ENCODE results near the gene ZNF154.

The ZNF154 gene

DNA sequence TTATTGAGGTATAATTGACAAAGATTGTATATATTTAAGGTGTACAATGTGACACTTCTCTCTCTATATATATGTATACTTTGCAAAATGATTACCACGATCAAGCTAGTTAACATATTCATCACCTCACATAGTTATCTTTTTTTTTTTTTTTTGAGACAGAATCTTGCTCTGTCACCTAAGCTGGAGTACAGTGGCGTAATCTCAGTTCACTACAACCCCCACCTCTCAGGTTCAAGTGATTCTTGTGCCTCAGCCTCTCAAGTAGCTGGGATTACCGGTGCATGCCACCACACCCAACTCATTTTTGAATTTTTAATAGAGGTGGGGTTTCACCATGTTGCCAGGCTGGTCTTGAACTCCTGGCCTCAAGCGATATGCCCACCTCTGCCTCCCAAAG is 36.5 kb downstream of the ZNF154 start:
- DNase-seq: no peak

DNA sequence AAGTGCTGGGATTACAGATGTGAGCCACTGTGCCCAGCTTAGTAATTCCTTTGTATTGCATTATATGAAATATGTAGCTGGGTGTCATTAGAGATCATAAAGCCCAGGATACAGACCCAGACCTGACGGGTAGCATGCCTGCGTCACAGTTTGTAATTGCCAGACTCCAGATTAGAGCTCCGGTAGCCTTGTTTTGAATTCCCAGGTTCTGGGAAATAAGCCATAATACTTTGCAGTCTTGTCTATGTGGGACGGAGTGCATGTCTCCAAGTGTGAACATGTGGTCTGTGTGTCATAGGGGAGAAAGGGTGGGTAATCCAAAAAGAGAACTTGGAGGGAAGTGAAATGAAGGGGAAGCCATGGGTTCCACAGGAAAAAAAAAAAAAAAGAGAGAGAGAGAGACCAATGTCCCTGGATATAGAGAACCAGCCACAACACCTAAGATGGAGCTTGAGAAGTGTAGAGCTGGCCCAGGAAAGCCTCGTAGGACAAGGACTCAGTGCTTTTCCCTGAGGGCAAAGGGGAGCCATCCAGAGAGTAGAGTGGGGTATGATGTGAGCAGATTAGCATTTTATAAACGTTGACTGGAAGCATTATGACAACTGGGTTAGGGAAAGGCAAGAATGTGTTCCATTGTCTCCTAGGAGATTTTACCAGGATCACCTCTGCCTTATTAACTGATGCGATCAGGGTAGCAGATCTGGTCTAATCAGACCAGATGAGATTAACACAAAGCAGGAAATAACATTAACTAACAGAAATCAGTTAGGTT is 37.7 kb downstream of the ZNF154 start:
- DNase-seq: no peak

DNA sequence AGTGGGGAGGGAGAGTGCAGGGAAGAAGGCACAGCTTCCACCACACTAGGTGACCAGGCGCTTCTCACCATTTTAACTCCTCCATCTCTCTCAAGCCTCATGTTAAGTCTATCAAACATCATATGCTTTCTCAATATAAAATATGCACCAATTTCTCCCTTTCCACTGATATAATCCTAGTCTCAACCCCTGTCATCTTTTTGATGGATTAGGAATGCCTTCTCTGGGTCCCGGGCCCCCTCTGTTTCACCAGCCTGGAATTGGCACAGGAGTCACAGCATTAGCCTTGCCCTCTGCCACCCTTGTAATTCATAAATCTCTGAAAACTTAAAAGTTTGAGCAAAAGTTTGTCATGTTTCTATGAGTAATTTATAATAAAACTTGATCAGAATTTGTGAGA is 40.4 kb downstream of the ZNF154 start, which contains the start of gene ZSCAN4:
TSS of gene ZSCAN4 (plus strand) at position 301 of the 400 bp plus-strand sequence. CDS start 7,211 bp downstream, outside the sequence.
- no peak for DNase-seq

DNA sequence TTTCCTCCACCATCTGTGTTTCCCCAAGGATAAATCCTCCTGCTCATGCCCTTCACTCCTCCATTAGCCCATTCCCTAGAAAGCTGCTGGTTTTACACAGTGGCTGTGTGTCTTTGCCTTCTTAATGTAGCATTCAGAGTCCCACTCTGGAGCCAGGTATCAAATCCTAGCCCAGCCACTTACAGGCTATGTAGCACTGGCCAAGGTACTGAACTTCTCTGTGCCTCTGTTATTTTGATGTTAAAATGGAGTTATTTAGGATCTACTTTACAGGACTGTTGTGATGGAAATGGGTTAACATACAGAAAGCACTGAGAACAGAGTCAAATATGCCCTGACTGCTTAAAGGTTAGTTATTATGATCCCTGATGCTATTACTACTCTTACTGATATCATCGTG is 41.8 kb downstream of the ZNF154 start:
- DNase-seq: no peak

DNA sequence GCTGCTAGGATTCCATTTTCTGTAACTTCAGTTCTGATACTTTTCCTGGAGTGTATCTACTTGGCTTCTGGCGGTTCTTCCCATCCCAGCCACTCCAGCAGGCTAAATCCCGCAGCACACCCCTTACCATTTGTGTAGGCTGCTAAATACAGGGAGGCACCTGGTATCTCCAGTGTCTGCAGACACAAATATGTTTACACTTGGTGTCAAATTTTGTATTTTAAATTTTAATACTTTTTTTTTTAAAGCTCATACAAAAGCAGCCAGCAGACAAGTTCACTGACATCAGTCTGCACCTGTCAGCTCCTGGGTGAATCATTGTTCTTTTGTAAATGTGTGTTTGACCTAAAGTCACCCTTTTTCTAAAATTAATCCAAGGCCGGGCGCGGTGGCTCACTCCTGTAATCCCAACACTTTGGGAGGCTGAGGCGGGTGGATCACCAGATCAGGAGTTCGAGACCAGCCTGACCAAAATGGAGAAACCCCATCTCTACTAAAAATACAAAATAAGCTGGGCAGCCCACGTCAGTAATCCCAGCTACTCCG is 43.7 kb downstream of the ZNF154 start:
- DNase-seq: no peak

DNA sequence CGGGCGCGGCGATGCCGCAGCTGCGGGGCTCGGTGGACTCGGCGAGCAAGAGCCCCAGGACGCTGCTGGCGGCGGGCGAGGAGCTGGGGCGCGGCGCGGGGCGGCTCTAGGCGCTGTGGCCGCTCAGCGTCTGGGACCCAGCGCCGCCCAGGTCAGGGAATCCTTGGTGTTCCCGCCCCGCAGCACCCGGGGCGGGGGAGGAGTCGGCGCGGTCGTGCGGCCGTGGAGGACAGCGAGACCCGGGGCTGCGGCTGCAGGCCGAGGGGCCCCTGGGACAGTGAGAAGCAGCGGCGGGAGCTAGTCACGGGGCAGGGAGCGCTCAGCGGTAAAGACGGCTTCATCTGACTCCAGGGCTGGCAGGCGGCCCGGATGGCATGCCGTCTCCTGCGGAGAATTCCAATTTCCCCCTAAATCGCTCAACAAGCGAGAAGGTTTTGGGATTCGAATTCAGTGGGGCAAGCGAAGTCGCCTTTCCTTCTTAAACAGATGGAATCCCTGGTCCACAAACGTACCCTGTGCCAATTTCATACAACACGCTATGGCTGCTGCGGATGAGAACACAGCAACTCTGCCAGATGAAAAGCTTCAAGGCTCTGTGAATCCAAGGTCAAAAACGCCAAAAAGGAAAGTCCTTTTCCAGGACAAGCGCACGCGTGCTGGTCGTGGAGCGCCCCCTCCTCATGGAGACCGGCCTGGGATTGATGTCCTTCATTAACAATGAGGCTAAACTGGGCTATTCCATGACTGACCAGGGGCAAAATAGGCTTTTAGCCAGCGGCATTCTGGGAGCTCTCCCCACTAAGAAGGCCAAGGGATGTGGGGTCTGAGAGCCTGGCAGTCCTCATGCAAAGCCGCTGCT is 44.5 kb downstream of the ZNF154 start:
- peak; percentile 66 for DNase-seq

DNA sequence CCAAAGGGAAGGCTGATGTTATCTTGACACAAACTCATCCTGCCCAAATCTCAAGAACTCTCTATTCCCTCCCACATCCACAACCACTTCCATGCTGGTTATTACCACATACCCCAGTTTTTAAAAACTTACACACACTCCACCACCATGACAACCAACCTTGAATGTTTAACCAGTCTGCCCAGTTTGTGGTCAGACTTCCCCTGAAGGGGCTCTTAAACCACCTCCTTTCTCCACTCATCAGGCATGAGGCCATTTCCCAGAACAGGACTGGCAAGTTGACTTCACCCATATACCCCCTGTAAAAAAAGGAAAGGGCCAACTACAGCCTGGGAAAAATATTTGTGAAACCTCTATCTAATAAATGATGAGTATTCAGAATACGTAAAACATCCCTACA is 52.7 kb downstream of the ZNF154 start:
- no peak for DNase-seq

DNA sequence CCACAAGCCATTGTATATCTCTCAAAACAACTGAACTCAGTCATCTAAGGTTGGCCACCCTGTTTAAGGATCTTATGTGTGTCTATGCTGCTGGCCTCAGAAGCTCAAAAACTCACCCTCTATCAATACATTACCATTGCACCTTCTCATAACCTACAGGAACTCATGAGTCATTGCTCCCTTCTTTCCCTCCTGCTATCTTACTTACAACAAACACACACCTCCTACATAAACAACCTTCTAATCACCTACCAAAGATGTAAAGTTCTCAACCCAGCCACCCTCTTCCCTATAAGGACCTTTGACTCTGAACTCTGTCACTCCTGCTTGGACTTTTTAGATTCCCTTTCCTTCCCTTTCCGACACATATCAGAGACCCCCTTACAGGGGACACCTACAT is 53.6 kb downstream of the ZNF154 start:
- DNase-seq: no peak

DNA sequence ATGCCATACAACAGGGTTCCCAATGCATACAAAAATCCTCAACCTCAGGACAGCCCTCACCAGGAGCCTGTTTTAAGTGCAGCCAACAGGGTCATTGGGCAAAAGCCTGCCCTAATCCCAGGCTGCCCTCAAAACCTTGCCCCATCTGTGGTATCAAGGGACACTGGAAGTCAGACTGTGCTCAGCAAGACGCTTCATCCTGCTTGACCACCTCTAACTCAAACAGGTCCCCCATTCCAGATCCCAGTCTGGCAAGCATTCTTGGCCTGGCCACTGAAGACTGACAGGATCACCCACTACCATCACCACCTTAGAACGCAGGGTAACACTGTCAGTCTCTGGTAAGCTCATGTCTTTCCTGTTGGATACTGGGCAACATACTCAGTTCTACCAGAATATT is 55.3 kb downstream of the ZNF154 start:
- DNase-seq: no peak

DNA sequence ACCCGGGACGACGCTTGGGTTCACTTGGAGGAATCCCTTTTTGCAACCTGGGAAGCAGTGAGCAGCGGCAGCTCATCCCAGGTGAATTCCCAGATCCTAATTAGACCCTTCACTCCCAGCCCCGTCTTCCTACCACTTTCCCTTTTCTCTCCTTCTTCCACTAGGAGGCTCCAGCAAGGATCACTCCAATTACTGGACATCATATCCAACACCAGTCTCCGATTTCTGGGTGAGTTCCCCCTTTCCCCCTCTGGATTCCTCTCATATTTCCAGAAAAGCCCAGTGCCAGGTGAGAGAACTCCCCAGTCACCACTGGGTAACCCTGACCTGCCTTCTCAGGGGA is 57.4 kb downstream of the ZNF154 start:
- DNase-seq: no peak

DNA sequence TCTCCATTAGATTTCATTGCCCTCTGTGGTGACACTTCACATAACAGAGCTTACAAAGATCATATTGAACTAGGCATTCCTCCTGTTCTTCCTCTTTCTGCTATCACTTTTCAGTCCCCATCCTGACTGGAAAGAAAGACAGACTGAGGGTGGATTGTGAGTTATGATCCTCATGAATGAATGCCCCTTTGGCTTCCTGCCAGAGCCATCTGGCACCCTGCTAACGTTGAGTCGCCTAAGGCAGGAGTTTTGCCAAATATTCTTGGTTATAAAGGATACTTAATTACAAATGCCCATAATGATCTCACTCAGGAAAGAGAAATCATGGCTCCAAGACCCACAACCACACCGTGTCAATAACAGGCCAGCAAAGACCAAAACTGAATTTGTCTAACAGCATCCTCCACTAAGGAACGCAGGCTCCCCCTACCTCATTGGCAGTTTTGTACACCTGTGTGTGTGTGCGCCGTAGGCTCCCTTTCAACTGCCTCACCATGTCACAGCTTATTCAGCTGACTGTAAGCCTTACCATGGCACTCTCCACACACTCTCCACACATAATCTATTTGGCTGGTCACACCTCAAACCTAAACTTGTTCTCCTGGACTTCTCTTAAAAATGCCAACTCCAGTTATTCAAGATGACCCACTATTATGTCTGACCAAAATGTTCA is 60.5 kb downstream of the ZNF154 start:
- DNase-seq: no peak
